Measurements from ENCODE around the gene NR1I3.

NR1I3 gene

GRCh38 chr1:161274874-161275273 is 36.9 kb upstream of the NR1I3 start:
- DNase-seq, result no peak
- H3K27me3 Mint-ChIP-seq (ENCODE audit: low read depth, poor library complexity), result peaks cover 54% of the 10 kb centered on the region
- no peaks in the 10 kb centered on the region for H3K36me3 Mint-ChIP-seq (ENCODE audit: low read depth)
- H3K27ac Mint-ChIP-seq, result no peak overlapping the region
- H3K4me3 Mint-ChIP-seq, result no peak overlapping the region
- TF ChIP-seq, protein P1, sequence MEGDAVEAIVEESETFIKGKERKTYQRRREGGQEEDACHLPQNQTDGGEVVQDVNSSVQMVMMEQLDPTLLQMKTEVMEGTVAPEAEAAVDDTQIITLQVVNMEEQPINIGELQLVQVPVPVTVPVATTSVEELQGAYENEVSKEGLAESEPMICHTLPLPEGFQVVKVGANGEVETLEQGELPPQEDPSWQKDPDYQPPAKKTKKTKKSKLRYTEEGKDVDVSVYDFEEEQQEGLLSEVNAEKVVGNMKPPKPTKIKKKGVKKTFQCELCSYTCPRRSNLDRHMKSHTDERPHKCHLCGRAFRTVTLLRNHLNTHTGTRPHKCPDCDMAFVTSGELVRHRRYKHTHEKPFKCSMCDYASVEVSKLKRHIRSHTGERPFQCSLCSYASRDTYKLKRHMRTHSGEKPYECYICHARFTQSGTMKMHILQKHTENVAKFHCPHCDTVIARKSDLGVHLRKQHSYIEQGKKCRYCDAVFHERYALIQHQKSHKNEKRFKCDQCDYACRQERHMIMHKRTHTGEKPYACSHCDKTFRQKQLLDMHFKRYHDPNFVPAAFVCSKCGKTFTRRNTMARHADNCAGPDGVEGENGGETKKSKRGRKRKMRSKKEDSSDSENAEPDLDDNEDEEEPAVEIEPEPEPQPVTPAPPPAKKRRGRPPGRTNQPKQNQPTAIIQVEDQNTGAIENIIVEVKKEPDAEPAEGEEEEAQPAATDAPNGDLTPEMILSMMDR (IDR thresholded peaks at IDR 0.05), result no peak
- H3K9me3 Mint-ChIP-seq, result no peaks in the 10 kb centered on the region
- H3K4me1 Mint-ChIP-seq, result peaks cover 4% of the 10 kb centered on the region

- Mint-ChIP-seq H3K9me3 (no peaks in the 10 kb centered on the region), H3K27ac (no peak overlapping the region), H3K36me3 (ENCODE audit: low read depth) (no peaks in the 10 kb centered on the region), H3K4me3 (no peak overlapping the region), H3K4me1 (peaks cover 4% of the 10 kb centered on the region), H3K27me3 (ENCODE audit: low read depth, poor library complexity) (peaks cover 47% of the 10 kb centered on the region)
- no peak for DNase-seq
- TF ChIP-seq, protein P1 (IDR thresholded peaks at IDR 0.05), result no peak
Observed at GRCh38 chr1:161273402-161273801, 35.4 kb upstream of the NR1I3 start.

DNA sequence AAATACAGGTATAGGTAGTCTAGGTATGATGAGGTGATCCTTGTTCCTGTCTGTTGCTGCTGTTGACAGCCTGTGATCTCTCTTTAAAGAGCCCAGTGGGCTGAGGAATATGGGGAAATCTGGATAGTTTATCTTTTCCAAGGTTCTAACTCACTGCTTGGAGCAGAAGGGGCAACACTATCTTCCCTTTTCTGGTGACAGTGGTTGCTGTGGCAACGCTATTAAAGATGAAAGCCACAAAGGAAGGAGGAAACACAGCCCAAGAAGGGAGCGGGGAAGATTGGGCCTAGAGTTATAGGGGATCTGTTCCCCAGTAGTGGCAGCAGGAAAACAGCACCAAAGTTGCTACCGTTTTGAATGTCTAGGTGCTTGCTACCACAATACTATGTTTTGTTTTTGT is 29.3 kb upstream of the NR1I3 start:
- Mint-ChIP-seq H3K9me3 (no peaks in the 10 kb centered on the region), H3K27ac (no peak overlapping the region), H3K27me3 (ENCODE audit: low read depth, poor library complexity) (peaks cover 38% of the 10 kb centered on the region), H3K36me3 (ENCODE audit: low read depth) (no peaks in the 10 kb centered on the region), H3K4me1 (peaks cover 13% of the 10 kb centered on the region), H3K4me3 (no peak overlapping the region)
- DNase-seq, result no peak
- TF ChIP-seq, protein P1 (IDR thresholded peaks at IDR 0.05), result no peak

DNA sequence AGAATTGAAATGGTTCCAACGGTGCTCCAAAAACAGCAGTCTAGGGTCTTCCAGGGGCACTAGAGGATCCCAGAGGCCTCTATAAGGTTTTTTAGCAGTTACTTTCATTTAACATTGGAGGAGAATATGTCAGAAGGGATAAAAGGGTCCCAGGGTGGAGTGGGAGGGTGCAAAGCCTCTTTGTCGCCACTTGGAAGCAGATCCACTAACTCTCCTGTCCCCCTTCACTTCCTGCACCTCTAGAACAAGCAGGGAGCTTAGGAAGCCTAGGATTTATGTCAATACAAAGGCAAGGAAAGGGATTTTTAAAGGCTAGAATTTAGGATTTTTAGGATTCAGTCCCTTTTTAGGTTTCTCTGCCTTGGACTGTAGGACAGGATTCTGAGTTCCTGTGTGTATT is 28.8 kb upstream of the NR1I3 start:
- no peak overlapping the region for H3K4me3 Mint-ChIP-seq
- DNase-seq, result no peak
- no peaks in the 10 kb centered on the region for H3K9me3 Mint-ChIP-seq
- H3K27ac Mint-ChIP-seq, result no peak overlapping the region
- peaks cover 40% of the 10 kb centered on the region for H3K27me3 Mint-ChIP-seq (ENCODE audit: low read depth, poor library complexity)
- peaks cover 15% of the 10 kb centered on the region for H3K4me1 Mint-ChIP-seq
- no peaks in the 10 kb centered on the region for H3K36me3 Mint-ChIP-seq (ENCODE audit: low read depth)
- TF ChIP-seq, protein P1 (IDR thresholded peaks at IDR 0.05), result no peak

DNA sequence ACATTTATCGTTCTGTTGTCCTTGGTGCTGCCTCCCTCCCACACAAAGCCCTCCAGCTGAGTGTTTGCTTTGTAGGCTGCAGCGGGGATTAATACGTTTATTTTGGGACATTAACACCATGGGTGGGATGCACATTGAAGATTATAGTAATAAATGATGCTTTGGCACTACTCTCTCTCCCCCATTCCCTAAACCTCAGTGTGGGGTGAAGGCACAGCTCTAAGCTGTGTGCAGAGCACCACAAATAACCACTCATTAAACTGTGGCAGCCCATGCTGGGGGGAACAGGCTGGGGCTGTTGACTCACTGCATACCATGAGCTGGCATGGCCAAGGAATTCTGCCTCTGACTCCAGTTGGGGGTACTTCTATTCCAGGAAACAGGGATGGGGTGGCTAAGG is 28.2 kb upstream of the NR1I3 start:
- Mint-ChIP-seq H3K9me3 (no peaks in the 10 kb centered on the region), H3K36me3 (ENCODE audit: low read depth) (no peaks in the 10 kb centered on the region), H3K4me1 (peaks cover 21% of the 10 kb centered on the region), H3K27ac (no peak overlapping the region), H3K27me3 (ENCODE audit: low read depth, poor library complexity) (peaks cover 40% of the 10 kb centered on the region), H3K4me3 (no peak overlapping the region)
- DNase-seq, result no peak
- TF ChIP-seq, protein P1 (IDR thresholded peaks at IDR 0.05), result no peak

DNA sequence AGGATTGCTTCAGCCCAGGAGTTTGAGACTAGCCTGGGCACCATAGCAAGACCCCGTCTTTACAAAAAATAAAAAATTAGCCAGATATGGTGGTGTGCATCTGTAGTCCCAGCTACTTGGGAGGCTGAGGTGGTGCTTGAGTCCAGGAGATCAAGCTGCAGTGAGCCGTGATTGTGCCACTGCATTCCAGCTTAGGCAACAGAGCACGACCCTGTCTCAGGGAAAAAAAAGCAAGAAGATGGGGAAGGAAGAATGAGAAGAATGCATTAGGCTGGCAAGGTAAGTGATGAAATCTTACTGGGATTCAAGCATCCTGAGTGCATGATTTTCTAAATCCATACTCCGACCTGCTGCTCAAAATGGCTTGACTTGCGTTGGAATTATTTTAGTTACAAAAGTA is 27.3 kb upstream of the NR1I3 start:
- DNase-seq, result no peak
- Mint-ChIP-seq H3K9me3 (no peaks in the 10 kb centered on the region), H3K4me1 (peaks cover 30% of the 10 kb centered on the region), H3K27ac (no peak overlapping the region), H3K27me3 (ENCODE audit: low read depth, poor library complexity) (peaks cover 48% of the 10 kb centered on the region), H3K36me3 (ENCODE audit: low read depth) (no peaks in the 10 kb centered on the region), H3K4me3 (no peak overlapping the region)
- TF ChIP-seq, protein P1 (IDR thresholded peaks at IDR 0.05), result no peak
